ENCODE data around the gene MSL1.

Gene MSL1

GRCh38 chr17:40121181-40122135 lies at the start of gene MSL1:
MSL1 (plus strand) TSS chr17:40121971; CDS start chr17:40122613, 642 bp downstream.
- H3K4me3 ChIP-seq (ENCODE audit: low read depth, low read length) = peak within 1 kb of the TSS; percentile 89
- DNase-seq (ENCODE audit: low read depth) = no peak
- TF ChIP-seq CTCF (IDR thresholded peaks at IDR 0.05; ENCODE audit: low read depth, low read length, missing control alignments) = no peak

GRCh38 chr17:40072040-40072734 lies 49.6 kb upstream of the MSL1 start:
- no peak for TF ChIP-seq CTCF (IDR thresholded peaks at IDR 0.05; ENCODE audit: low read depth, low read length, missing control alignments)
- no peak overlapping the region for H3K4me3 ChIP-seq (ENCODE audit: low read depth, low read length)
- no peak for DNase-seq (ENCODE audit: low read depth)

GRCh38 chr17:40072735-40073346 lies 48.9 kb upstream of the MSL1 start:
- no peak for DNase-seq (ENCODE audit: low read depth)
- TF ChIP-seq CTCF (IDR thresholded peaks at IDR 0.05; ENCODE audit: low read depth, low read length, missing control alignments) = no peak
- no peak overlapping the region for H3K4me3 ChIP-seq (ENCODE audit: low read depth, low read length)

GRCh38 chr17:40073454-40074174 lies 48.2 kb upstream of the MSL1 start:
- DNase-seq (ENCODE audit: low read depth) = no peak
- H3K4me3 ChIP-seq (ENCODE audit: low read depth, low read length) = no peak overlapping the region
- TF ChIP-seq CTCF (IDR thresholded peaks at IDR 0.05; ENCODE audit: low read depth, low read length, missing control alignments) = no peak

GRCh38 chr17:40074175-40074512 lies 47.6 kb upstream of the MSL1 start:
- DNase-seq (ENCODE audit: low read depth) = no peak
- no peak for TF ChIP-seq CTCF (IDR thresholded peaks at IDR 0.05; ENCODE audit: low read depth, low read length, missing control alignments)
- no peak overlapping the region for H3K4me3 ChIP-seq (ENCODE audit: low read depth, low read length)

GRCh38 chr17:40074871-40075200 lies 46.9 kb upstream of the MSL1 start:
- no peak for TF ChIP-seq CTCF (IDR thresholded peaks at IDR 0.05; ENCODE audit: low read depth, low read length, missing control alignments)
- H3K4me3 ChIP-seq (ENCODE audit: low read depth, low read length) = no peak overlapping the region
- DNase-seq (ENCODE audit: low read depth) = no peak
